CD4-positive, alpha-beta T cell treated with Interleukin-17A for 4 hours (primary cell): ENCODE measurements around the gene RBM5.

Experiments
- DNase-seq: peaks from one replicate; pipeline ENCODE4 v3.0.0-alpha.2; 2020; ENCODE audit warnings: mixed read lengths

RBM5 gene

DNA sequence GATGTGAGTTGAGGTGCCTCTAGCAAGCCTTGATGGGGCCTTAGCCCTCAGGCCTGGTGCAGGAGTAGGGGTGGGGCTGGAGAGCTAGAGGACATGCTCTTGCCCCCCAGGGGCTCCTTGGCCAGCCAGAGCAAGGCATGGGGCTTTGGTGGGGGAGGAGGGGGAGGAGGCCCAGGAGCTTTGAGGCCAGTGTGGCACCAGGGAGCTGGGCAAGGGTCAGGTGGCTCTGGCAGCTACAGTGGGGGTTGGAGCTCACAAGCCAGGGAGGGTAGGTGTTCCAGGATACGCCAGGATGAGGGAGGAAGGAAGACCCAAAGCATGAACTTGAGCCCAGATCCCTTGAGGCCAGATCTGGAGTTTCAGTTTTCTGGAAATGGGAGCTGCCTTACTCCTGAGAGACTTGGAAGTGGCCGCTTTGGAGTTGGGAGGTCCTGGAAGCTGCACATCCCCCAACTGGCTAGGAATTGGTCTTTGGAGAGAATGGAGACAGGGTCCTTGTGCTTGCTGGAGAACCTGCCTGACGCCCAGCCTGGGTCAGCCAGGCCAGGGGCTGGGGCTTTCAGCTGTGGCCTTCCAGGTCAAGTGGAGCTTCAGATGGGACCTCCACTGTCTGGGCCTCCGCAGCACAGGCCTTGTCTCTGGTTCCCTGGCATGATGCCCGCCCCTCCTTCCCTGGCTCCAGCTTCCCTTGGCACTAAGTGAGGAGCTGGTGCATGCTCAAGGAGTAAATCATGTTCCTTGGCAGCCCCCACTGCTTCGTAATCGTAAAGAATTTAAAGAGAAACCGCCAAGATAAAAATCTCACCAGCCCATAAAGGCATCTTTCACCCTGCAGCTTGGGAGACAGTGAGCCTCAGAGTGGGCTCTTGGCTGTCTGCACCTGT lies 75.1 kb downstream of the RBM5 start:
- DNase-seq: no peak

- DNase-seq: no peak
Measured at GRCh38 chr3:50164481-50164880, 75.8 kb downstream of the RBM5 start.

- no peak for DNase-seq
Measured at GRCh38 chr3:50164984-50165909, 76.5 kb downstream of the RBM5 start.

- DNase-seq: no peak
Measured at GRCh38 chr3:50165910-50166538, 77.3 kb downstream of the RBM5 start.

DNA sequence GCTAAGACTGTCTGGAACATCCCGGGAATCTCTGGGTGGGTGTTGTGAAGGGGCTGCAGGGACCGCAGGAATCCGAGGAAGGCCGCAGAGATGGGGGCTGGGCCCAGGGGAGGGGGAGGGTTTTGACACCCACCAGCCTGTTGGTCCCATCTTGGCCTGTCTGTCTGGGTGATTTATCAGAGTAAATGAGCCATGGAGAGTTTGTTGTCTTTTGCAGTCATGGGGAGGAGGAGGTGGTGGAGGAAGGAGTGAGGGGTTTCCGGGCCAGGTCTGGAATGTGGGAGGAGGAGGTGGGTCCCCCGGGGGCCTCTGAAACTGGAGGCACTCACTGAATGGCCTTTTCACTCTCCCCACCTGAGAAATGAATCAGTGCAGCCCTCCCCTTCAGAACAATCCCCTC lies 77.9 kb downstream of the RBM5 start:
- no peak for DNase-seq

GRCh38 chr3:50167069-50167840 lies 78.5 kb downstream of the RBM5 start:
- DNase-seq: no peak

- DNase-seq: no peak
Measured at GRCh38 chr3:50167841-50168209, 79.1 kb downstream of the RBM5 start.

- DNase-seq: no peak
Measured at GRCh38 chr3:50168388-50168787, 79.7 kb downstream of the RBM5 start.
